ENCODE results near the gene IGF1R.
A peak's percentile ranks its signal among the peaks of the same experiment; 100 is the strongest.

The IGF1R gene

GRCh38 chr15:98722209-98722608 lies 73.9 kb downstream of the IGF1R start:
- no peak for DNase-seq (ENCODE audit: insufficient read length, low spot score)
- no peak for FAIRE-seq

- DNase-seq (ENCODE audit: insufficient read length, low spot score) (no peak), FAIRE-seq (no peak)
These were observed 74.3 kb downstream of the IGF1R start for GRCh38 chr15:98722645-98723044.

GRCh38 chr15:98723195-98723594 lies 74.9 kb downstream of the IGF1R start:
- no peak for DNase-seq (ENCODE audit: insufficient read length, low spot score)
- FAIRE-seq = no peak

DNA sequence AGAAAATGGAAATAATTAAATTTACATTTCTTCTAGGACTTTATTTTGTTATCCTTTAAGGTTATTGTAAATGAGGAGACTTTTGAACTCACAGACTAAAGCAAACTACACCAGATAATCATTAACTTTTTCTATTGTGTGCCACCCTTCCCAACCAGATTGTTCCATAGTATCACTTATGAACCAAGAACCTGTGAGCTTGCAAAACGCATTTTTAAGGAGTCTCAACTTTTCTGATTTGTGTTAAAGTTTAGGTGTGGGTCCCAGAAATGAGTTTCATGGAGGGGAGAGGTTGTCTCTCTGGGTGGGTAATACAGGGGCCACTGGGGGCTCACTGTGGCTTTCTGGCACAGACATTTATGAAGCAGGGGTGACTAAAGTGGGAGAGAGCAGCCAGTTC lies 75.7 kb downstream of the IGF1R start:
- DNase-seq (ENCODE audit: insufficient read length, low spot score) (no peak), FAIRE-seq (no peak)

DNA sequence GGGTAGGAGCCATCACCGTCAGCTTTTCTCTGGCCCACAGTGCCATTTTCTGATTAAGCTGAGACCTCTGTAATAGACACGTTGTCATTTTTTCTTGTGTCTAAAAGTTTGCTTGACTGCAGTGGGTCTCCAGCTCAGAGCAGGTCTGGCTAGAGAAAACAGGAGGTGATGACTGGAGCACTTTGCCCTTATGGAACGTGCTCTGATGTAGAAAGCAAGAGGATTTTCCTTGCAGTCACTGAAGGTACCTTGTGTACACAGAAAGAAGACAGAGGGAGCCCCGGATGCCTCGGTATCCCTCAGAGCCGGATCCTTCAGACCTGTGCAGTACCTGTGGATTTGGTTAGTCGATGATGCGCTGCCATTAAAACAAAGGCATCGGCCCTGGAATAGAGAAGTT lies 76.2 kb downstream of the IGF1R start:
- DNase-seq (ENCODE audit: insufficient read length, low spot score) = no peak
- FAIRE-seq = no peak

DNA sequence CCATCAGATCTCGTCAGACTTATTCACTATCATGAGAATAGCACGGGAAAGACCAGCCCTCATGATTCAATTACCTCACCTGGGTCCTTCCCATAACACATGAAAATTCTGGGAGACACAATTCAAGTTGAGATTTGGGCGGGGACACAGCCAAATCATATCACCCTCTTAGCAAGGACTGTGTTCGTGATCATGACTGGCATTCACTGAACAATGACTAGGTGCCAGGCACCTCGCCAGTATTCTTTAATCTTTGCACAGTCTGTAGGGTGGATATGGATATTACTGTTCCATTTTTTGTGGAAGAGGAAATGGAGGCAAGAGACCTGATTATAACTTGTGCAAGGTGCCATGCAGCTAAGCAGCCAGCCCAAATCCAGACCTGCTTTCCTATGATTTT lies 77.5 kb downstream of the IGF1R start:
- no peak for DNase-seq (ENCODE audit: insufficient read length, low spot score)
- no peak for FAIRE-seq

DNA sequence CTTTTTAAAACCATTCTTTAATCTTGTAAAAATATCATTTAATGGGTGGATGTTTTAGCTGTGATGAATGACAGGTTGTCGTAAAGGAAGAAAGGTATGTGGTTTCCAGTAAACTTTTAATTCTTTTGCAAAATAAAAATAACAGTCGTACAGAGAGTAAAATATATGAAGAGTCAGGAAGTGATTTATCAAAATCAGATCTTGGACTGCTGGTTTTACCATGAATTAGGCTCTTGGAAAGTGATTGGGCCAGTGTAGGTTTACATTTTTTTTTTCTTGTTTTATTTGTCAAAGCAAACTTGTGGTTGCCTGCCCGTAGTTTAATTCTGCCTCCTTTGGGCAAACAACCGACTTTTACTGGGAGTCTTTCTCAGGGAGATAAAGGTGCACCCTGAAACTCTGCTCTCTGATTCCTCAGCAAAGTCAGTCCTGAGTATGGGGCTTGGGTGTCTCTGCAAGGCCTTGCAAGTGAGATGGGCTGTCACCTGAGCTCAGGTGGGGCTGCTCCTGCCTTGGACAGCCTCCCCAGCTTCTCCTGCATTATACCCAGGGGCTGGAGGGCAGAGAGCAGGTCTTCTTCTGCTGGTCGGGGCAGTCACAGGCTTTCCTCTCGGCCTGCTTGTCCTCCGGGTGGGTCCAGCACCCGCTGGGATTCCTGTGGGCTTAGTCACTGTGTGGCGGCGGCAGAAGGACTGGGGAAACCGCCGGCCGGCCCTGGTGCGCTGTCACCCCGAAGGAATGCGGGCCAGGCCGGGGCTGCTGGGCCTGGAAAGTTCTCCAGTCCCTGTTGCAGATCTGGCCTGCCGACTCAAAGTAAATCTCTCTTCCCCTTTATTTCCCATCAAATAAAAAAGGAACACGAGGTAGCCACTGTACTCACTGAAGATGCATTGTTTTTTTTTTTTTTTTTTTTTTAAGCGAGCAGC lies 79.0 kb downstream of the IGF1R start:
- FAIRE-seq (no peak), DNase-seq (ENCODE audit: insufficient read length, low spot score) (peak; percentile 87)

DNA sequence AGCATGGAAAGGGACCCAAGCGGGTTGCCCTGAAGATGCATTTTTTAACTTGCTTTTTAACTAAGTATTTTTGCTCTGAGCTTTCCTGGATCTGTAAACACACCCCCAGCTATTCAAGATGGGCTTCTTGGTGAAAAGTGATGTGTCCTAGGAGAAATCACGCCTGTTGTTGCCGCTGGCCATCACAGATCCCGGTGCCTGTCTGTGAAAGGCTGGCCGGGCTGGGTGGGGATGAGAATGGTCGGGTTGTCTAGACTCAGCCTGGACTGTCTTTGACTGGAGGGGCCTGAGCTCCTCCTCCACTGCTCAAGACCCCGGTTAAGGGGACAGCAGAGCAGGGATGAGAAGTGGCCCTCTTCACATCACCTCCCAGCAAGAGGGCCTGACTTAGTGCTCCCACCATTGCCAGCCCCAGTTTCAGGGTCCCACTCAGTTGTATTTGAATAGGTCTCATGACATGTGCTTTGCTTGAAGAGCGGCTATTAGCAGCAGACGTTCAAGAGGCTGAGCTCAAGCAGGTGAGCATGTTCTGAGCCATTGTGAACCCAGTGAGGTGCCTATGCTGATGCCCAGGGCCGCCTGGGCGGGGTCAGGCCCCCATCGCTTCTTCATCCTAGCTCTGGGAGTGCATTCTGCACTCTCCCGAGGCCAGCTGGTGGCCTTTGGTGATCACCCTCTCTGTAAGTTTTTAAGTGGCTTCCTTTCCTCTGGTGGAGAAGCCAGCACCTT lies 79.9 kb downstream of the IGF1R start:
- DNase-seq (ENCODE audit: insufficient read length, low spot score) (no peak), FAIRE-seq (no peak)

GRCh38 chr15:98728811-98729160 lies 80.4 kb downstream of the IGF1R start:
- FAIRE-seq (no peak), DNase-seq (ENCODE audit: insufficient read length, low spot score) (no peak)

GRCh38 chr15:98729446-98730042 lies 81.2 kb downstream of the IGF1R start:
- FAIRE-seq (no peak), DNase-seq (ENCODE audit: insufficient read length, low spot score) (no peak)

GRCh38 chr15:98730860-98731711 lies 82.7 kb downstream of the IGF1R start:
- DNase-seq (ENCODE audit: insufficient read length, low spot score) = no peak
- no peak for FAIRE-seq

GRCh38 chr15:98731712-98732450 lies 83.5 kb downstream of the IGF1R start:
- DNase-seq (ENCODE audit: insufficient read length, low spot score) (no peak), FAIRE-seq (no peak)

GRCh38 chr15:98733098-98733497 lies 84.8 kb downstream of the IGF1R start:
- FAIRE-seq = no peak
- DNase-seq (ENCODE audit: insufficient read length, low spot score) = no peak

- no peak for DNase-seq (ENCODE audit: insufficient read length, low spot score)
These were observed 86.3 kb downstream of the IGF1R start for GRCh38 chr15:98734466-98735199.

DNA sequence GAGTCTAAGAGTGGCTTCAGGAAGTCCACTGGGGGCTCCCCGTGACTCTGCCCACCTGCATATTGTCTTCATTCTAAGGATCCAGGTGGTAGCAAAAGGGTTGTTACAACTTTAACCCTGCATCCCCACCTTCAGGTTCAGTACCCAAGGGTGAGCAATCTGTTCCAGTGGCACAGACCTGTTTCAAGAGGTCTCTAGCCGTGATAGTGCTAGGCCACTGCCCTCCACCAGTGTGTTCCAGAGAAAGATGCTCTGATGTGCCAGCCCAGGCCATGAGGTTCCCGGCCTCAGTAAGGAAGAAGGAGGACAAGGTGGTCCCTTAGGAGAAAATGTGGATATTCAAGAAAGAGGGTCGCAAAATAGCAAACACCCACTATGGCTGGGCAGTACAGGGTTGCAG lies 87.0 kb downstream of the IGF1R start:
- no peak for DNase-seq (ENCODE audit: insufficient read length, low spot score)
- no peak for FAIRE-seq

More at GRCh38 chr15:98734466-98735199, 86.3 kb downstream of the IGF1R start:
- FAIRE-seq = no peak

GRCh38 chr15:98735895-98736617 lies 87.7 kb downstream of the IGF1R start:
- FAIRE-seq (no peak), DNase-seq (ENCODE audit: insufficient read length, low spot score) (no peak)

DNA sequence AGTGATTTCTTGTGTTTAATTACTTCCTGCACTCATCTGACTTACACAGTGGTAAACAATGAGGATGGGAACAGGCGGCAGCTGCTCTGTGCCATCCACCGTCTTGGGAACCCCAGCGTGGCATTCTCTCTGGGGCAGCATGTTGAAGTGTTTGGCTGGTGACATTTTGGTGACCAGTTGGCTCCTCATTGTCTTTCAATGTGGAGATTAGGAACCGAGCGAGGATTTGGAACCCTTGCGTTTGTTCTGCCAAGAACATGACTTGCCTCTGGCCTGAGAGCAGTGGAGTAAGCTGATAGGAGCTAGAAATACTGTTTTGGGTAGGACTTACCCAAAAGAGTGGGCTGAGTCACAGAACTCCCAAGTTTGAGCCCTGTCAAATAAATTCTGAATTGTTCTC lies 88.8 kb downstream of the IGF1R start:
- no peak for FAIRE-seq
- DNase-seq (ENCODE audit: insufficient read length, low spot score) = no peak

GRCh38 chr15:98737721-98738120 lies 89.4 kb downstream of the IGF1R start:
- DNase-seq (ENCODE audit: insufficient read length, low spot score) (no peak), FAIRE-seq (no peak)
